ENCODE measurements around the gene KCNK16.

GRCh38 chr6:39279539-39279938 lies 43.0 kb downstream of the KCNK16 start:
- no peak for TF ChIP-seq CTCF (IDR thresholded peaks at IDR 0.05)
- TF ChIP-seq POLR2A (IDR thresholded peaks at IDR 0.05): no peak

Measured in testis (tissue), 2 donors.